H1 (cell line): ENCODE data around the gene CTIF. TPM values are rescaled to one million over a fixed set of nuclear protein-coding genes. Genes with fewer than 3 reads are reported as not detected.

Source experiments
- CTCF ChIA-PET: fragments of 300-600 bp; sonication (Branson Sonifier 250); formaldehyde crosslinking; loops from one replicate; lab custom pipeline; 2021; ENCODE audit not compliant: partially characterized antibody; lab: Charles Lee
- POLR2A ChIA-PET: fragments of 300-600 bp; sonication (Branson Sonifier 250); formaldehyde crosslinking; loops from one replicate; lab custom pipeline; 2021; ENCODE audit warnings: inconsistent platforms; ENCODE audit not compliant: partially characterized antibody; lab: Charles Lee
- DNase-seq, 2 experiments: peaks; one replicate each; pipeline versions ENCODE4 v3.0.0 to v3.0.0-alpha.2; 2010 to 2022; ENCODE audit warnings: low spot score in 2 of 2, low read depth in 1 of 2, mixed read lengths in 1 of 2
- FAIRE-seq: peaks from 2 replicates; lab custom pipeline; 2011; peaks lifted over from hg19 to GRCh38; lab: Jason Lieb, UNC
- H2AFZ ChIP-seq: 2 replicates; pipeline ENCODE4 v1.8.1; 2012; ENCODE audit warnings: low read length, inconsistent platforms
- H2AK5ac ChIP-seq: 2 replicates; pipeline ENCODE4 v1.6.1; 2013; ENCODE audit warnings: low read depth, low read length
- H2BK120ac ChIP-seq: replicated peaks from 2 replicates; pipeline ENCODE3; 2013; ENCODE audit warnings: low read depth, low read length, inconsistent platforms
- H2BK12ac ChIP-seq: 2 replicates; pipeline ENCODE4 v1.6.1; 2013; ENCODE audit warnings: low read depth, low read length
- H2BK15ac ChIP-seq: 2 replicates; pipeline ENCODE4 v1.6.1; 2013; ENCODE audit warnings: low read length
- H2BK20ac ChIP-seq: 2 replicates; pipeline ENCODE4 v1.6.1; 2013; ENCODE audit warnings: low read length
- H2BK5ac ChIP-seq: 2 replicates; pipeline ENCODE4 v1.6.1; 2013; ENCODE audit warnings: low read depth, low read length
- H3K14ac ChIP-seq: 2 replicates; pipeline ENCODE4 v1.6.1; 2013; ENCODE audit warnings: inconsistent platforms; ENCODE audit not compliant: insufficient read length
- H3K18ac ChIP-seq: 2 replicates; pipeline ENCODE4 v1.6.1; 2013; ENCODE audit warnings: low read length; ENCODE audit errors: extremely low read depth
- H3K23ac ChIP-seq: 2 replicates; pipeline ENCODE4 v1.6.1; 2013; ENCODE audit warnings: inconsistent platforms; ENCODE audit not compliant: insufficient read length
- H3K23me2 ChIP-seq: 2 replicates; pipeline ENCODE4 v1.6.1; 2013; ENCODE audit warnings: low read depth, low read length
- H3K27ac ChIP-seq: 2 replicates; pipeline ENCODE4 v1.6.1; 2011; ENCODE audit warnings: low read depth, low read length, inconsistent platforms
- H3K27me3 ChIP-seq, 4 experiments: replicated peaks in 1 of 4; 1 replicate in 1 of 4; 2 replicates in 3 of 4; pipeline versions ENCODE4 v1.6.1 to v1.8.1; 2011 to 2013; ENCODE audit warnings: low read length in 3 of 4, mild to moderate bottlenecking in 3 of 4, inconsistent platforms in 2 of 4, mixed read lengths in 2 of 4, moderate library complexity in 1 of 4; ENCODE audit not compliant: control insufficient read depth in 3 of 4, insufficient read depth in 3 of 4; ENCODE audit errors: extremely low read depth in 1 of 4
- H3K36me3 ChIP-seq, 4 experiments: 2 replicates each; pipeline versions ENCODE4 v1.6.1 to v1.8.1; 2011 to 2013; ENCODE audit warnings: mild to moderate bottlenecking in 4 of 4, low read length in 3 of 4, moderate library complexity in 2 of 4, control low read depth in 1 of 4, inconsistent platforms in 1 of 4; ENCODE audit not compliant: insufficient read depth in 4 of 4, control insufficient read depth in 2 of 4
- H3K4ac ChIP-seq: replicated peaks from 2 replicates; pipeline ENCODE3; 2013; ENCODE audit warnings: low read length, low read depth, mixed read lengths, inconsistent platforms; ENCODE audit not compliant: insufficient read length
- H3K4me1 ChIP-seq, 4 experiments: replicated peaks in 1 of 4; 1 replicate in 1 of 4; 2 replicates in 3 of 4; pipeline versions ENCODE4 v1.6.1 to v1.8.1; 2011 to 2013; ENCODE audit warnings: low read length in 3 of 4, inconsistent platforms in 2 of 4, mixed read lengths in 1 of 4; ENCODE audit not compliant: insufficient read depth in 4 of 4, control insufficient read depth in 3 of 4
- H3K4me2 ChIP-seq, 2 experiments: 2 replicates each; pipeline versions ENCODE4 v1.6.1 to v1.8.1; 2011 to 2013; ENCODE audit warnings: low read depth in 2 of 2, low read length in 2 of 2, control low read depth in 1 of 2, inconsistent platforms in 1 of 2, mild to moderate bottlenecking in 1 of 2; ENCODE audit not compliant: insufficient read depth in 1 of 2
- H3K4me3 ChIP-seq, 4 experiments: fragments of 200-600, 300-600 bp in 1 of 4; sonication (generic), shearing (Covaris generic), sonication (Bioruptor Twin) in 1 of 4; 2 replicates each; pipeline versions ENCODE4 v1.5.1 to v1.8.1; 2011 to 2016; ENCODE audit warnings: low read length in 4 of 4, low read depth in 3 of 4, control low read depth in 2 of 4, inconsistent platforms in 2 of 4, mild to moderate bottlenecking in 2 of 4, mixed read lengths in 1 of 4, moderate library complexity in 1 of 4; ENCODE audit not compliant: insufficient read depth in 2 of 4; ENCODE audit errors: extremely low read depth in 1 of 4
- H3K56ac ChIP-seq: replicated peaks from 2 replicates; pipeline ENCODE3; 2013; ENCODE audit warnings: low read depth, mild to moderate bottlenecking, mixed read lengths, low read length, inconsistent platforms; ENCODE audit not compliant: insufficient read length
- H3K79me1 ChIP-seq: 2 replicates; pipeline ENCODE4 v1.6.1; 2013; ENCODE audit warnings: low read depth, low read length, control low read depth
- H3K79me2 ChIP-seq, 2 experiments: 2 replicates each; pipeline versions ENCODE4 v1.6.1 to v1.8.1; 2012 to 2013; ENCODE audit warnings: low read length in 2 of 2, mild to moderate bottlenecking in 2 of 2, inconsistent platforms in 1 of 2; ENCODE audit not compliant: insufficient read depth in 2 of 2, control insufficient read depth in 1 of 2
- H3K9ac ChIP-seq, 4 experiments: replicated peaks in 1 of 4; 1 replicate in 1 of 4; 2 replicates in 3 of 4; pipeline versions ENCODE4 v1.6.1 to v1.8.1; 2011 to 2013; ENCODE audit warnings: low read depth in 3 of 4, low read length in 3 of 4, control low read depth in 2 of 4, mild to moderate bottlenecking in 2 of 4, moderate library complexity in 2 of 4, inconsistent platforms in 1 of 4; ENCODE audit errors: extremely low read depth in 1 of 4
- H3K9me3 ChIP-seq, 2 experiments: 2 replicates each; pipeline versions ENCODE4 v1.6.1 to v1.8.1; 2012 to 2013; ENCODE audit warnings: mild to moderate bottlenecking in 2 of 2, moderate library complexity in 2 of 2, control low read depth in 1 of 2, inconsistent platforms in 1 of 2, low read depth in 1 of 2, low read length in 1 of 2, mixed read lengths in 1 of 2; ENCODE audit not compliant: insufficient read depth in 2 of 2
- H4K20me1 ChIP-seq, 2 experiments: replicated peaks in 1 of 2; 2 replicates each; pipeline versions ENCODE3 to v1.8.1; 2011 to 2013; ENCODE audit warnings: inconsistent platforms in 2 of 2, low read length in 2 of 2, mild to moderate bottlenecking in 1 of 2; ENCODE audit not compliant: insufficient read depth in 2 of 2, control insufficient read depth in 1 of 2
- H4K5ac ChIP-seq: 2 replicates; pipeline ENCODE4 v1.6.1; 2013; ENCODE audit warnings: low read length, low read depth, mixed read lengths, inconsistent platforms; ENCODE audit not compliant: insufficient read length
- H4K8ac ChIP-seq: 2 replicates; pipeline ENCODE4 v1.8.0; 2013; ENCODE audit warnings: mild to moderate bottlenecking, moderate library complexity, low read length, inconsistent platforms; ENCODE audit not compliant: insufficient read depth; ENCODE audit errors: extremely low read depth
- H4K91ac ChIP-seq: replicated peaks from 2 replicates; pipeline ENCODE3; 2013; ENCODE audit warnings: low read length, mixed read lengths, inconsistent platforms; ENCODE audit not compliant: insufficient read length
- CBX8 ChIP-seq: fragments of 300-800, 300-1000 bp; sonication (generic); IDR thresholded peaks from 2 replicates; pipeline ENCODE4 v1.7.1; 2016; ENCODE audit warnings: low read depth, low read length, borderline replicate concordance
- JUND ChIP-seq: IDR thresholded peaks from 2 replicates; pipeline ENCODE4 v1.6.1; 2011; ENCODE audit warnings: mild to moderate bottlenecking, improper control_type of control experiment, low read length
- WGBS, 2 experiments: shearing (Covaris generic) in 1 of 2; methylation state at CpG; one replicate each; pipeline versions ENCODE4 v1.1.6 to v1.1.7; 2013 to 2015; ENCODE audit warnings: low lambda C conversion rate in 2 of 2, mixed read lengths in 2 of 2, inconsistent platforms in 1 of 2, low coverage in 1 of 2, missing lambda C conversion rate in 1 of 2; ENCODE audit not compliant: insufficient replicate concordance in 2 of 2, insufficient coverage in 1 of 2, insufficient read length in 1 of 2; ENCODE audit errors: extremely low coverage in 1 of 2, missing lambda C conversion rate in 1 of 2; 5-methylcytosine and 5-hydroxymethylcytosine counted together
- polyA plus RNA-seq, 7 experiments: library from polyadenylated mRNA; depleted of rRNA in 3 of 7; stranded (reverse) in 5 of 7; unstranded in 2 of 7; fragments of >200 nt in 5 of 7; fragments of 200-250 nt in 2 of 7; gene quantifications; 1 replicate in 5 of 7; 2 replicates in 1 of 7; 4 replicates in 1 of 7; pipeline versions ENCODE4 v1.2.1 to v1.2.3, GENCODE V29; 2011 to 2013; ENCODE audit warnings: missing spikeins in 2 of 7, mixed read lengths in 2 of 7
- total RNA-seq: library from RNA; stranded (reverse); fragmentation: NEBNext Ultra II Directional; extraction: Animal tissue kit (Norgen Biotek cat#: 25700); gene quantifications from 2 replicates; pipeline ENCODE4 v1.2.1, GENCODE V29; 2021

CTIF gene
- total and polyA plus RNA-seq, 2 of the 8 experiments (the other 6 are each of a cell fraction or from before 2014, with no cell fraction given), result 9.0 to 17.8 TPM

GRCh38 chr18:48800466-48800865, 261.6 kb downstream of the CTIF start:
- no peak for FAIRE-seq
- H3K56ac ChIP-seq, result no peak overlapping the region

More at GRCh38 chr18:48800466-48800865, 261.6 kb downstream of the CTIF start:
- H3K9ac ChIP-seq, result no peak overlapping the region
- H3K23ac ChIP-seq, result no peak overlapping the region
- 90% methylated on average over 6 of the region's 6 CpGs; no CpG with 5 or more reads in 1 of the 2 experiments for WGBS, 2 experiments
- H2AFZ ChIP-seq, result no peak overlapping the region
- H3K27me3 ChIP-seq, result no peaks in the 10 kb centered on the region; a peak in 1 of 7 replicates
- no peak overlapping the region for H3K4me2 ChIP-seq
- H3K36me3 ChIP-seq, result no peaks in the 10 kb centered on the region
- H4K20me1 ChIP-seq, result peaks cover 2 to 4% of the 10 kb centered on the region in 2 experiments
- H4K91ac ChIP-seq, result no peak overlapping the region
- H2BK120ac ChIP-seq, result no peak overlapping the region
- no peak overlapping the region for H3K18ac ChIP-seq
- H2BK15ac ChIP-seq, result no peak overlapping the region
- H2BK5ac ChIP-seq, result no peak overlapping the region
- no peak overlapping the region for H3K27ac ChIP-seq
- no peak overlapping the region for H4K5ac ChIP-seq
- no peak overlapping the region for H2AK5ac ChIP-seq
- no peaks in the 10 kb centered on the region for H3K79me1 ChIP-seq
- H3K14ac ChIP-seq, result no peak overlapping the region
- TF ChIP-seq JUND (no peak), CBX8 (no peak)
- no peaks in the 10 kb centered on the region for H3K4me1 ChIP-seq
- no peak overlapping the region for H3K4me3 ChIP-seq
- peak in 1 of 2 experiments; percentile 29 for DNase-seq
- H3K9me3 ChIP-seq, result no peaks in the 10 kb centered on the region
- no peak overlapping the region for H4K8ac ChIP-seq
- no peak overlapping the region for H2BK12ac ChIP-seq
- CTCF ChIA-PET, result interaction anchor here (1.3 to 1.4 kb wide), 2 partner anchors 23 to 144 kb away, joined by 3 to 4 read pairs; no protein-coding TSS in a partner anchor
- H3K4ac ChIP-seq, result no peak overlapping the region
- no peaks in the 10 kb centered on the region for H3K79me2 ChIP-seq
- no peaks in the 10 kb centered on the region for H3K23me2 ChIP-seq
- POLR2A ChIA-PET, result no interaction called here
- no peak overlapping the region for H2BK20ac ChIP-seq
